Activated CD4-positive, CD25-positive, alpha-beta regulatory T cell (primary cell): Measurements from ENCODE around the gene AAGAB.
"Not testable (repeated sequence)": the region's sequence is repeated elsewhere in the genome, so short reads cannot be mapped to it uniquely, and the experiment has no call there.

Source experiments
- DNase-seq, 4 experiments: peaks; one replicate each; lab custom pipeline; 2025; lab: John Stamatoyannopoulos, UW

The AAGAB gene

GRCh38 chr15:67171471-67171870, 83.0 kb downstream of the AAGAB start:
- no peak for DNase-seq

- no peak for DNase-seq
These were observed 84.1 kb downstream of the AAGAB start for GRCh38 chr15:67170143-67170925.

- DNase-seq = no peak
These were observed 85.8 kb downstream of the AAGAB start for GRCh38 chr15:67168694-67169093.

- DNase-seq = no peak
These were observed 87.4 kb downstream of the AAGAB start for GRCh38 chr15:67167091-67167490.

GRCh38 chr15:67166280-67167009, 88.0 kb downstream of the AAGAB start:
- no peak for DNase-seq

GRCh38 chr15:67165254-67166253, 88.9 kb downstream of the AAGAB start:
- no peak for DNase-seq

- no peak for DNase-seq
These were observed 89.6 kb downstream of the AAGAB start for GRCh38 chr15:67164811-67165253.

GRCh38 chr15:67164401-67164791, 90.1 kb downstream of the AAGAB start:
- no peak for DNase-seq

GRCh38 chr15:67163180-67163579, 91.3 kb downstream of the AAGAB start:
- DNase-seq = no peak

- no peak for DNase-seq
These were observed 92.6 kb downstream of the AAGAB start for GRCh38 chr15:67161881-67162280.

- no peak for DNase-seq
These were observed 93.0 kb downstream of the AAGAB start for GRCh38 chr15:67161412-67161811.

GRCh38 chr15:67158367-67158766, 96.1 kb downstream of the AAGAB start:
- no peak for DNase-seq

GRCh38 chr15:67157521-67158252, 96.8 kb downstream of the AAGAB start:
- no peak for DNase-seq

- no peak for DNase-seq
These were observed 97.6 kb downstream of the AAGAB start for GRCh38 chr15:67156834-67157233.

GRCh38 chr15:67156426-67156825, 98.0 kb downstream of the AAGAB start:
- no peak for DNase-seq

GRCh38 chr15:67154249-67154648, 100.2 kb downstream of the AAGAB start:
- DNase-seq = no peak

- not testable (repeated sequence) for DNase-seq
These were observed 101.4 kb downstream of the AAGAB start for GRCh38 chr15:67153044-67153443.

- no peak for DNase-seq
These were observed 102.0 kb downstream of the AAGAB start for GRCh38 chr15:67152429-67152828.
